Caki2 (cell line): Measurements from ENCODE around the gene BRIP1. TPM values are rescaled to one million over a fixed set of nuclear protein-coding genes. Genes with fewer than 3 reads are reported as not detected.

Experiments
- DNase-seq: peaks from one replicate; pipeline ENCODE4 v3.0.0-alpha.2; 2015; ENCODE audit warnings: low read depth
- in situ Hi-C: cut with HindIII; loops from 2 replicates; pipeline ENCODE4 v1.10.0; 2016; ENCODE audit warnings: low sequenced_read_pairs, low pct_unique_long_range_greater_than_20kb, mixed read lengths
- total RNA-seq: library from RNA; depleted of rRNA; stranded (reverse); fragments of >200 nt; shearing (Covaris generic); gene quantifications from 2 replicates; pipeline ENCODE4 v1.2.3, GENCODE V29; 2014; ENCODE audit warnings: low replicate concordance

Gene BRIP1
- total RNA-seq, 1 experiment from 2014 or later = 6.2 TPM

- no peak for DNase-seq
- in situ Hi-C loops = no loop called here
Measured at GRCh38 chr17:61815863-61816503, 47.3 kb downstream of the BRIP1 start.

- in situ Hi-C loops = no loop called here
- no peak for DNase-seq
Measured at GRCh38 chr17:61814485-61814884, 48.8 kb downstream of the BRIP1 start.

- in situ Hi-C loops = no loop called here
Measured at GRCh38 chr17:61813211-61813610, 50.1 kb downstream of the BRIP1 start.

GRCh38 chr17:61812747-61813146, 50.6 kb downstream of the BRIP1 start:
- no peak for DNase-seq
- in situ Hi-C loops = no loop called here

More at GRCh38 chr17:61813211-61813610, 50.1 kb downstream of the BRIP1 start:
- DNase-seq = no peak

- no peak for DNase-seq
- in situ Hi-C loops = no loop called here
Measured at GRCh38 chr17:61809816-61810392, 53.4 kb downstream of the BRIP1 start.

GRCh38 chr17:61808442-61808841, 54.9 kb downstream of the BRIP1 start:
- in situ Hi-C loops = no loop called here
- no peak for DNase-seq

- DNase-seq = no peak
- in situ Hi-C loops = no loop called here
Measured at GRCh38 chr17:61806936-61807335, 56.4 kb downstream of the BRIP1 start.

- no peak for DNase-seq
- in situ Hi-C loops = no loop called here
Measured at GRCh38 chr17:61806081-61806828, 57.1 kb downstream of the BRIP1 start.

- DNase-seq = no peak
- in situ Hi-C loops = no loop called here
Measured at GRCh38 chr17:61805399-61805798, 57.9 kb downstream of the BRIP1 start.

GRCh38 chr17:61803796-61804195, 59.5 kb downstream of the BRIP1 start:
- in situ Hi-C loops = no loop called here
- no peak for DNase-seq

- DNase-seq = no peak
- in situ Hi-C loops = no loop called here
Measured at GRCh38 chr17:61803216-61803615, 60.1 kb downstream of the BRIP1 start.

GRCh38 chr17:61799812-61800484, 63.4 kb downstream of the BRIP1 start:
- no peak for DNase-seq
- in situ Hi-C loops = no loop called here

GRCh38 chr17:61797283-61797682, 66.0 kb downstream of the BRIP1 start:
- DNase-seq = no peak
- in situ Hi-C loops = no loop called here

- in situ Hi-C loops = no loop called here
- DNase-seq = no peak
Measured at GRCh38 chr17:61795546-61795945, 67.8 kb downstream of the BRIP1 start.

GRCh38 chr17:61794792-61795191, 68.5 kb downstream of the BRIP1 start:
- in situ Hi-C loops = no loop called here
- DNase-seq = no peak

GRCh38 chr17:61794242-61794641, 69.1 kb downstream of the BRIP1 start:
- in situ Hi-C loops = no loop called here
- no peak for DNase-seq

GRCh38 chr17:61793565-61793964, 69.8 kb downstream of the BRIP1 start:
- in situ Hi-C loops = no loop called here
- no peak for DNase-seq

GRCh38 chr17:61789872-61790271, 73.5 kb downstream of the BRIP1 start:
- no peak for DNase-seq
- in situ Hi-C loops = no loop called here

GRCh38 chr17:61786088-61786487, 77.2 kb downstream of the BRIP1 start:
- DNase-seq = no peak
- in situ Hi-C loops = no loop called here
